Coronary artery (tissue), 2 donors: ENCODE data around the gene CHRM3.
"Not testable (repeated sequence)": the region's sequence is repeated elsewhere in the genome, so short reads cannot be mapped to it uniquely, and the experiment has no call there.

Experiments
- DNase-seq: peaks from one replicate; pipeline ENCODE4 v3.0.0-alpha.2; 2017; ENCODE audit warnings: low spot score
- H3K27ac ChIP-seq, 2 donors: fragments of 200-600 bp; sonication (generic); one replicate each; pipeline ENCODE4 v1.5.1; 2016 to 2019
- H3K4me3 ChIP-seq: fragments of 200-600 bp; sonication (generic); 2 replicates; pipeline ENCODE4 v1.5.1; 2016; ENCODE audit warnings: mild to moderate bottlenecking, moderate library complexity
- CTCF ChIP-seq: fragments of 200-600 bp; sonication (generic); IDR thresholded peaks from one replicate; pipeline ENCODE4 v1.5.1; 2019; ENCODE audit warnings: antibody characterized with exemption

Gene CHRM3

GRCh38 chr1:239354231-239354630 is 32.1 kb upstream of the CHRM3 start:
- Histone ChIP-seq H3K4me3 (no peak overlapping the region), H3K27ac (no peak overlapping the region)
- DNase-seq, result no peak
- no peak for TF ChIP-seq CTCF

DNA sequence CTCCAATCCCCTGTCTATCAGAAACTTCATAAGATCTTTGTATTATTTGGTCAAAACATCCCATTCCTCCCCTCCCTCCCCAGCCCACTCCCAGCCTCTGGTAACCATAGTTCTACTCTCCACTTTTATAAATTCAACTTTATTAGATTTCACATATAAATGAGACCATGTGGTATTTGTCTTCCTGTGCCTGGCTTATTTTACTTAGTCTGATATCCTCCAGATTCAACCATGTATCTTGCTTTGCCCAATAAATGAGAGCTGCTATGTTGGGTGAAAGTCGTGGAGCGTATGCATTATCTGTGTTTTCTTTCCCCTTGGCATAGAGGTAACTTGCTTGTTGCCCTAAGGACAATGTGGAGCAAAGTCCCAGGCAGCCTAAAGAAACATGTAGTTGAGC is 28.5 kb upstream of the CHRM3 start:
- Histone ChIP-seq H3K27ac (no peak overlapping the region), H3K4me3 (no peak overlapping the region)
- TF ChIP-seq CTCF, result no peak
- DNase-seq, result no peak

DNA sequence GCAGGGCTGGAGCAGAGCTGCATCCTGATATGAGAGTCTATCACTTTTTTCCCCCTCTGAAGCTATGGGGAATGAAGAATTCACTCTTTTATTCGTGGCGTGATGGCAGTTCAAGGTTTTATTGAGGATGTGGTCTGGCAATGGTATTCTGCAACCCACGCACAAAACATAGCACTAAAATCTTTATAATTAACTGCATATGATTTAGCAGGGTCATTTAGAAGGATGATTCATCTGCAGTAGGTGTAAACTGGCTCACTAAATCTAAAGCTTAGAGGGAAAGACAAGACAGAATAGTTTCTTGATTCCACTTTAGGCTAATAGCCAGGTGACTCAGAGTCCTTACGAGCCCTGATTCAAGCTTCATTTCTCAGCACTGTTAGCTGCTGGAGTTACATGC is 25.0 kb upstream of the CHRM3 start:
- no peak for DNase-seq
- TF ChIP-seq CTCF, result no peak
- Histone ChIP-seq H3K27ac (no peak overlapping the region), H3K4me3 (no peak overlapping the region)

DNA sequence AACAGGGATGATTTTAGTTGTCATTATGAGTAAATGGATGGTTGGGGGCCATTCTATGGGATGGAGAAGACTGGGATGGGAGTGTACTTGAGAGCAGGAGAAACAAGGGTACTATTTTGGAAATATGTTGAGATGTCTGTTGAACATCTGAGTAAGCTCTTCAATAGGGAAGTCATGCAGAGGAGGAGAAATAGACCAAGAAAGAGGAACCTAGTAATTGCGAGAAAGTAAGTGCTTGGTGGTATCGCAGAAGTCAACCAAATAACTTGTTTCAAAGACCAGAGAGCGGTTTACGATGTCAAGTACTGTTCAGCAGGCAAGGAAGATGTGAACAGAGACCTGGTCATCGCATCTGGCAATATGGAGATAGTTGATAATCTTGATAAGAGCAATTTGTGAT is 22.4 kb upstream of the CHRM3 start:
- no peak for DNase-seq
- Histone ChIP-seq H3K4me3 (no peak overlapping the region), H3K27ac (no peak overlapping the region)
- TF ChIP-seq CTCF, result no peak

DNA sequence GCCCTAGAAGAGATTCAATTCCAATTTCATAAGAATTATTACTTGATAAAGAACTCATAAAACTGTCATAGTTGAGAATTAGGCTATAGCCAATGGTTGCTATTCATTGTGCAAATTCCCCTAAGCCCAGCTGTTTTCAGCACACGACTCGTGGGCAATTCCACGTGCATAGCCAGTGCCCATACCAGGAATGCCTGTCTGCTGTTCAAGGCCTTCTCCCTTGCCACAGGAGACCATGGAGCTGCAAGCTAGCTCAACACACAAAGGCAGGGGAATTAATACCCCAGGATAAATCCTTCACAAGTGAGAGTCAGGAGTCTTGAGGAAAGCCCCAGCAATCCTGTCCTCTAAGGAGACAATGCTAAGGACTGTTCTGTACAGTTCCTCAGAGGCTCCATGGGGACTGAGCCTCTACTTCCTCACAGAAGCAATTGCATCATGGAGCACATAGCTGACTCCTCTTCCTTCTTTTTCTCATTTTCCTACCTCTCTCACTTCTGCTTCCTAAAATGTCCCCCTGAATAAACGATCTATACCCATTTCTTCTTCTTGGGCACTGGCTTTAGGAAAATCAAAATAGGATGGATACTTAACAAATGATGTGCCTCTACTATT is 19.1 kb upstream of the CHRM3 start:
- TF ChIP-seq CTCF, result no peak
- Histone ChIP-seq H3K4me3 (no peak overlapping the region), H3K27ac (no peak overlapping the region)
- DNase-seq, result no peak

DNA sequence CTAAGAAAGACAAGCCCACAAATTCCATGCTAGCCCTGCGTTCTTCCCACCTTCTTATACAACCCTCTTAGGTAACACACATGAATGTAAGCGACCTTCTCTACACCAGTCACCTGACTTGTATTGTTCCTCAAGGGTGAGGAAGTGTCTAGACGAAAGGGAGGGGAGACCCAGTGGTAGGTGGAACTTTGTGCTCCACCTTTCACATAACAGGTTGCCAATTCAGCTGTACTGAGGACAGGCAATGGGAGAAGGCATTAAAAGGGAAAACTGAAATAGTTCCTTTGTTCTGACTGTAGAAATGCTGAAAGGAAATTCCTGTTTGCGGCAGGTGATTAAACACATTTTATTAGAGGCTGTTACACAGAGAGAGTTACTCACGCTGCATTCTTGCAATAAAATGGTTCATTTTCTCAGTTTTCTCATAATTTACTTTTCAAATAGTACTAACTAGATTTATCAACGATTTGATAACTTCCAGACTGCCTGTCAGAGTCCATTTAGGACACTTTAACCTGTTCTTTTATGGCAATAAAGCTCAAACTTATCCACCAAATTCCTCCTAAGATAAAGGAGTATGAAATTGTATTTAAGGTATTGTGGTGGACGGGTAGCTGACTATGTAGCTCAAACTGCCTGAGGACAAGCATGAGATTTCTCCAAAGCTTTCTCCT is 17.8 kb upstream of the CHRM3 start:
- no peak overlapping the region for H3K4me3 ChIP-seq
- no peak for TF ChIP-seq CTCF
- H3K27ac ChIP-seq, result no peak overlapping the region
- no peak for DNase-seq

GRCh38 chr1:239370869-239371268 is 15.5 kb upstream of the CHRM3 start:
- not testable (repeated sequence) for H3K4me3 ChIP-seq, H3K27ac ChIP-seq, DNase-seq
